ENCODE measurements around the gene FBN2. TPM values are rescaled to one million over a fixed set of nuclear protein-coding genes. Genes with fewer than 3 reads are reported as not detected.
A peak's percentile ranks its signal among the peaks of the same experiment; 100 is the strongest.
"Not testable (repeated sequence)": the region's sequence is repeated elsewhere in the genome, so short reads cannot be mapped to it uniquely, and the experiment has no call there.

Gene FBN2
- total RNA-seq, 6 experiments from 2014 or later: 0.06 to 0.98 (median 0.45) TPM

DNA sequence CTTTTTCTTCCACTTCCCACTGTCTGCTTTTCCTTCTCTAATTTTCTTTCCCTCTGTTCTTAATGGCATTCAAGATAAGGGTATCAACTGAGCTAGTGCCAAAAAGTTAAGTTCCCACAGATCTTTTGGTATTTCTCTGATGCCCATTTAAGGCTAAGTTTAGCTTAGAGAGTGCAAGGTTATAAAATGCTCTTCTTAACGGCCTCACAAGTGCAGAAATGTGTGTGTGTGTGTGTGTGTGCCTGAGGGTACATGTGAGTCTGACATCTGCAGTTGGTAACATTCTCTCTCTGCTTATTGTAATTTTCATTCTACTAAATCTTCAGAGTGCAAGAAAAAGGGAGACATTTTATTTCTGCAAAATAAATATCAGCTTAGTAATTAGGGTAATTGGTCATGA, 24.2 kb downstream of the FBN2 start:
- no peaks in the 10 kb centered on the region for H3K9me3 ChIP-seq
- no peak overlapping the region for H3K4me3 ChIP-seq
- H3K27ac ChIP-seq: no peak overlapping the region
- no peaks in the 10 kb centered on the region for H3K27me3 ChIP-seq
- no peaks in the 10 kb centered on the region for H3K4me1 ChIP-seq
- TF ChIP-seq, protein P1, sequence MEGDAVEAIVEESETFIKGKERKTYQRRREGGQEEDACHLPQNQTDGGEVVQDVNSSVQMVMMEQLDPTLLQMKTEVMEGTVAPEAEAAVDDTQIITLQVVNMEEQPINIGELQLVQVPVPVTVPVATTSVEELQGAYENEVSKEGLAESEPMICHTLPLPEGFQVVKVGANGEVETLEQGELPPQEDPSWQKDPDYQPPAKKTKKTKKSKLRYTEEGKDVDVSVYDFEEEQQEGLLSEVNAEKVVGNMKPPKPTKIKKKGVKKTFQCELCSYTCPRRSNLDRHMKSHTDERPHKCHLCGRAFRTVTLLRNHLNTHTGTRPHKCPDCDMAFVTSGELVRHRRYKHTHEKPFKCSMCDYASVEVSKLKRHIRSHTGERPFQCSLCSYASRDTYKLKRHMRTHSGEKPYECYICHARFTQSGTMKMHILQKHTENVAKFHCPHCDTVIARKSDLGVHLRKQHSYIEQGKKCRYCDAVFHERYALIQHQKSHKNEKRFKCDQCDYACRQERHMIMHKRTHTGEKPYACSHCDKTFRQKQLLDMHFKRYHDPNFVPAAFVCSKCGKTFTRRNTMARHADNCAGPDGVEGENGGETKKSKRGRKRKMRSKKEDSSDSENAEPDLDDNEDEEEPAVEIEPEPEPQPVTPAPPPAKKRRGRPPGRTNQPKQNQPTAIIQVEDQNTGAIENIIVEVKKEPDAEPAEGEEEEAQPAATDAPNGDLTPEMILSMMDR (IDR thresholded peaks at IDR 0.05): no peak
- no peak for TF ChIP-seq POLR2A (IDR thresholded peaks at IDR 0.05)
- intact Hi-C loops (cut with DNase I): no loop called here
- WGBS (ENCODE audit: insufficient coverage, low coverage, low lambda C conversion rate, missing lambda C conversion rate): 15% methylated on average over 1 of the region's 1 CpG
- DNase-seq (no peak), ATAC-seq (no peak)
- H3K36me3 ChIP-seq: no peaks in the 10 kb centered on the region

DNA sequence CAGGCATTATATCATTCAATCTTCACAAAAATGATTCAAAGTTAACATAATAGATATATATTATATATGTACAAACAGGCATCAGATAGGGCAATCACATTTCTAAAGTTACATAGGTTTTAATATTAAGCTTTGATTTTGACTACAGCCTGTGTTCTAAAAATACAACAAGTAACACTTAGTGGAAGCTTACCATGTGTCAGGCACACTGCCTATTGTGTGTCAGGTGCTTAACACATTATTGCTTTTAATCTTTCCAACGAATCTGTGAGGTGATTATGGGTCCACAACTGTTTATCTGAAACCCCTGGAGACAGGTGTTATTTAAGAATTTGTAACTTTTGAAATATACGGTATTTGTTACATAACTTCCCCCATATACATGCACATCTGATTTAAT, 25.2 kb downstream of the FBN2 start:
- TF ChIP-seq POLR2A (IDR thresholded peaks at IDR 0.05): no peak
- TF ChIP-seq, protein P1 (IDR thresholded peaks at IDR 0.05): no peak
- Histone ChIP-seq H3K36me3 (no peaks in the 10 kb centered on the region), H3K4me1 (no peaks in the 10 kb centered on the region), H3K27me3 (no peaks in the 10 kb centered on the region), H3K27ac (no peak overlapping the region), H3K4me3 (no peak overlapping the region), H3K9me3 (no peaks in the 10 kb centered on the region)
- no peak for ATAC-seq
- intact Hi-C loops (cut with DNase I): no loop called here
- 49% methylated on average over 2 of the region's 2 CpGs for WGBS (ENCODE audit: insufficient coverage, low coverage, low lambda C conversion rate, missing lambda C conversion rate)
- no peak for DNase-seq

DNA sequence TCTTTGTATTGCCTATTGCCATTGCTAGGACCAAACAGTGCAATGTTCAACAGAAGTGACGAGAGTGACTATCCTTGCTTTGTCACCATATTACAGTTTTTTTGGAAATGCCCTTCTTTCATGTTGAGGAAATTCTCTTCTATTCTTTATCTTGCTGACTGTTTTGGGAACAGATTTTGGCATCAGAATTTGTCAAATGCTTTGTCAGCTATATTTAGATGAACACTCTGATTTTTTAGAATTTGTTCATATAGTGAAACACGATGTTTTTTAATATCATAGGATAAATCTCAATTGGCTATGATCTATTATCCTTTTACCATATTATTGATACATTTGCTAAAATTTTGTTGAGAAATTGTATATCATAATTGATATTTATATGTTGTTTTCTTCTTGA, 31.4 kb downstream of the FBN2 start:
- 53% methylated on average over 2 of the region's 2 CpGs for WGBS (ENCODE audit: insufficient coverage, low coverage, low lambda C conversion rate, missing lambda C conversion rate)
- no peaks in the 10 kb centered on the region for H3K9me3 ChIP-seq
- TF ChIP-seq, protein P1 (IDR thresholded peaks at IDR 0.05): no peak
- intact Hi-C loops (cut with DNase I): no loop called here
- no peak overlapping the region for H3K4me3 ChIP-seq
- DNase-seq: no peak
- ATAC-seq: no peak
- H3K27me3 ChIP-seq: no peaks in the 10 kb centered on the region
- H3K27ac ChIP-seq: no peak overlapping the region
- no peaks in the 10 kb centered on the region for H3K4me1 ChIP-seq
- H3K36me3 ChIP-seq: no peaks in the 10 kb centered on the region

DNA sequence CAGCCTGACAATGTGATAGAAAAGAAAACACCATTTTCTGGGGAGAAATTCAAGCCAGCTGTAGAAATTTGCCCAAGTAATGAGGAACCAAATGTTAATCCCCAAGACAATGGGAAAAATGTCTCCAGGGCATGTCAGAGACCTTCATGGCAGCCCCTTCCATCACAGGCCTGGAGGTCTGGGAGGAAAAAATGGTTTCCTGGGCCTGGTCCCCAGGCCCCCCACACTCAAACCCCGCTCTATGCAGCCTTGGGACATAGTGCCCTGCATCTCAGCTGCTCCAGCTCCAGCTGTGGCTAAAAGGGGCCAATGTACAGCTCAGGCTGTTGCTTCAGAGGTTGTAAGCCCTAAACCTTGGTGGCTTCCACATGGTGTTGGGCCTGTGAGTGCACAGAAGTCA, 34.3 kb downstream of the FBN2 start:
- H3K36me3 ChIP-seq; H3K4me3 ChIP-seq; DNase-seq; H3K27ac ChIP-seq; H3K9me3 ChIP-seq; H3K27me3 ChIP-seq; ATAC-seq; H3K4me1 ChIP-seq; intact Hi-C loops (cut with DNase I): not testable (repeated sequence)
- WGBS (ENCODE audit: insufficient coverage, low coverage, low lambda C conversion rate, missing lambda C conversion rate): no CpG with 5 or more reads among the region's 1 CpG

DNA sequence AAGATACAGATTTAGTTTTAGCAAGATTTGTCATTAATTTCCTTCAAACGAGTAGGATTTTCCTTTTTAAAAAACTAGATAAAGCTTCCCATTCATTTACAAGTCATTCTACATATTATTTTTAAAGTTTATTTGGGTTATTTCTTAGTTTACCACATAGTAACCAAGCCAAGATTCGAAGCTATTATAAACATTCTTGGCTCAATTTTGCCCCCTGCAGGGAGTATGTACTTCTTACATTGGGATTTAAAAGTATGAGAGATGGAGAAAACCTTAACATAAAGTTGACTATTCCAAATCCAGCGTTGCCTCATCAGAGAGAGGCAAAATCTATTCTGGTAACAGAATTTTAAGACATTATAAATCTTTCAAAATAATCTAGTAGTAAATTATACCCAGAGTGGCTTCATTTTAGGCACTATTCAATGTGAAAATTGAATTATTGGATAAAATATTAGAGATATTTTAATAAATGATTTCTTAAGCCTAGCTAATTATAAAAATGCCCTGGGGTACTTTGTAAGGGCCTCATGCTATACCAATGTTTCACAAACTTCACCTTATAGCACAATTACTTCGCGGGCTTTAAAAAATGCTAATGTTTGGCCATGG, 39.1 kb downstream of the FBN2 start:
- 30% methylated on average over 5 of the region's 5 CpGs for WGBS (ENCODE audit: insufficient coverage, low coverage, low lambda C conversion rate, missing lambda C conversion rate)
- no peak overlapping the region for H3K27ac ChIP-seq
- no peak for TF ChIP-seq POLR2A (IDR thresholded peaks at IDR 0.05)
- TF ChIP-seq, protein P1 (IDR thresholded peaks at IDR 0.05): peak in 3 of 4 donors; percentile 36 to 39 (median 39)
- no peak overlapping the region for H3K4me3 ChIP-seq
- no peak for ATAC-seq
- H3K9me3 ChIP-seq: no peaks in the 10 kb centered on the region
- H3K4me1 ChIP-seq: no peaks in the 10 kb centered on the region
- H3K36me3 ChIP-seq: no peaks in the 10 kb centered on the region
- DNase-seq: no peak
- no peaks in the 10 kb centered on the region for H3K27me3 ChIP-seq
- intact Hi-C loops (cut with DNase I): no loop called here
